Fibroblast of lung (primary cell): ENCODE data around the gene SFXN1.

Source experiments
- CTCF ChIP-seq, 2 donors: IDR thresholded peaks in 1 of 2; conservative IDR thresholded peaks in 1 of 2; 1 replicate in 1 of 2; 2 replicates in 1 of 2; pipeline ENCODE4 v1.5.1; 2011 to 2012; ENCODE audit warnings: low read length in 2 of 2, control low read depth in 1 of 2, inconsistent platforms in 1 of 2, low read depth in 1 of 2, mild to moderate bottlenecking in 1 of 2
- EZH2 ChIP-seq: IDR thresholded peaks from 2 replicates; pipeline ENCODE4 v1.5.1; 2012; ENCODE audit warnings: low read length, control low read depth, mild to moderate bottlenecking; ENCODE audit errors: missing control alignments

- TF ChIP-seq CTCF (conservative IDR thresholded peaks at IDR 0.05 in 1 of 2, IDR thresholded peaks at IDR 0.05 in 1 of 2; ENCODE audit: low read depth in 1 of 2, low read length in 2 of 2) (no peak), EZH2 (no peak)
These were observed 53.0 kb downstream of the SFXN1 start for GRCh38 chr5:175531361-175531760.
